GM12874 (cell line): ENCODE measurements around the gene HDAC9.
A peak's percentile ranks its signal among the peaks of the same experiment; 100 is the strongest.

Experiments used
- CTCF ChIP-seq: IDR thresholded peaks from 2 replicates; pipeline ENCODE4 v1.5.1; 2011; ENCODE audit warnings: low read depth, mild to moderate bottlenecking, control low read depth, low read length, moderate library complexity; ENCODE audit not compliant: insufficient read depth

The HDAC9 gene

DNA sequence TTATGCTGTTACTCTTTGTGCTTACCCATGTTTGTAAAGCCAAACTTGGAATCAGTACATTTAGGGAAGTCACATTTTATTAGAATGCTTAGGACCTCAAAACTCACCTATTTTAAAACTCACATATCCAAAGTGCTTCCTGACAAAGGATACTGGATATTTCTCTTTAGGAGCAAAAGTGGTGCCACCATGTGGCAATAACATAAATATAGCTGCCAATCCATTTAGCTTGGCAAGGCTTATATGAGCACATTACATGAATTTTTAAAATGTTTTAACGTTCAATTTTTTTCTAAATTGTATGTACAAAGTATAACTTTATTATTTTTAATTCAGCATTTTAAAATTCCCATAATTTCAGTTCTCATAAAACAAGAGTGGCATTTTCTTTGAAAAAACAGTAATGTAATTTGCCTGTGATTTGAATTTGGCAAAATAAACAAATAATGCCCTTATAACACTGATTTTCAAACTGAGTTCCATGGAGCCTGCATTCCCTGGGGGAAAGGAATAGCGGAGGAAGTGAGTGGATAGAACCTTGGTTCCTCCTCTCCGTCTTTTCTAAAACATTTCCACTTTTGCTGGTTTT lies 75.4 kb downstream of the HDAC9 start:
- TF ChIP-seq CTCF: peak; percentile 14; the same call in 1 of the 2 replicates

- TF ChIP-seq CTCF: no peak
Observed at GRCh38 chr7:18572154-18572553, 76.6 kb downstream of the HDAC9 start.

DNA sequence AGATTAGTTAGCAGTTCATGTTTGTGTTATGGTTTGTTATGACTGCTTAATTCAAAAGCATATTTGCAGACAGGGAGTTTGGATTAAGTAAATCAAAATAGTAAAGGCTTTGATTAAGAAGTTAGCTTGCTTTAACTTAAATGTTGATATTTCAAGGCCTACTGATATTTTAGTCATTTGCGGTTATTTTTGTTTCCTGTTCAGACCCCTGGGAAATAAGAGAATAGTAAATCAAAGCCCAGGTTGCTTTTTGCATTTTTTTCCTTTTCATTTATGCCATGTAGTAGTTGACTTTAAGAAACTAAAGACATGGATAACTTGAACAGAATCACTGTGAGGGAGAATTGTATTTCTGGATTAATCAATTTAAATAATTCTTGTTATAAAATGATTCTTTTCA lies 77.3 kb downstream of the HDAC9 start:
- no peak for TF ChIP-seq CTCF

GRCh38 chr7:18573410-18574234 lies 78.1 kb downstream of the HDAC9 start:
- no peak for TF ChIP-seq CTCF

GRCh38 chr7:18574235-18574540 lies 78.6 kb downstream of the HDAC9 start:
- TF ChIP-seq CTCF: no peak

- no peak for TF ChIP-seq CTCF
Observed at GRCh38 chr7:18574676-18575075, 79.1 kb downstream of the HDAC9 start.

- no peak for TF ChIP-seq CTCF
Observed at GRCh38 chr7:18575622-18576572, 80.3 kb downstream of the HDAC9 start.
